ENCODE results near the gene RLN1.
A peak's percentile ranks its signal among the peaks of the same experiment; 100 is the strongest.

The RLN1 gene

GRCh38 chr9:5375091-5375490 lies 35.4 kb upstream of the RLN1 start:
- ChIA-PET POLR2A (no interaction called here), CTCF (interaction anchor here (0.7 to 1.3 kb wide), 3 partner anchors 10 to 23 kb away, joined by 3 to 5 read pairs (median 3); no protein-coding TSS in a partner anchor)
- DNase-seq (ENCODE audit: extremely low spot score): peak; percentile 19
- TF ChIP-seq CTCF (IDR thresholded peaks at IDR 0.05; ENCODE audit: control extremely low read depth, extremely low read depth, low read depth, missing control alignments): no peak

- ChIA-PET POLR2A (no interaction called here), CTCF (interaction anchor here (0.7 kb wide), 2 partner anchors 19 to 60 kb away, joined by 3 read pairs; no protein-coding TSS in a partner anchor)
- peak; percentile 18 for DNase-seq (ENCODE audit: extremely low spot score)
- no peak for TF ChIP-seq CTCF (IDR thresholded peaks at IDR 0.05; ENCODE audit: control extremely low read depth, extremely low read depth, low read depth, missing control alignments)
Measured at GRCh38 chr9:5364294-5365024, 24.8 kb upstream of the RLN1 start.

GRCh38 chr9:5361326-5362010 lies 21.8 kb upstream of the RLN1 start:
- ChIA-PET CTCF (interaction anchor here (1.2 to 2.1 kb wide), 2 partner anchors 12 to 72 kb away, joined by 4 to 5 read pairs; no protein-coding TSS in a partner anchor), POLR2A (no interaction called here)
- DNase-seq (ENCODE audit: extremely low spot score): no peak
- no peak for TF ChIP-seq CTCF (IDR thresholded peaks at IDR 0.05; ENCODE audit: control extremely low read depth, extremely low read depth, low read depth, missing control alignments)

GRCh38 chr9:5360341-5360740 lies 20.7 kb upstream of the RLN1 start:
- CTCF ChIA-PET: interaction anchor here (1.2 to 2.1 kb wide), 4 partner anchors 9 to 71 kb away, joined by 3 to 5 read pairs (median 4); no protein-coding TSS in a partner anchor
- TF ChIP-seq CTCF (IDR thresholded peaks at IDR 0.05; ENCODE audit: control extremely low read depth, extremely low read depth, low read depth, missing control alignments): no peak
- DNase-seq (ENCODE audit: extremely low spot score): no peak
- POLR2A ChIA-PET: no interaction called here

- no peak for TF ChIP-seq CTCF (IDR thresholded peaks at IDR 0.05; ENCODE audit: control extremely low read depth, extremely low read depth, low read depth, missing control alignments)
- no peak for DNase-seq (ENCODE audit: extremely low spot score)
- ChIA-PET CTCF (interaction anchor here (1.0 to 1.7 kb wide), 2 partner anchors 9 to 560 kb away, joined by 3 to 4 read pairs; no protein-coding TSS in a partner anchor), POLR2A (no interaction called here)
Measured at GRCh38 chr9:5357431-5358105, 17.9 kb upstream of the RLN1 start.

GRCh38 chr9:5355817-5356216 lies 16.1 kb upstream of the RLN1 start:
- no peak for TF ChIP-seq CTCF (IDR thresholded peaks at IDR 0.05; ENCODE audit: control extremely low read depth, extremely low read depth, low read depth, missing control alignments)
- ChIA-PET POLR2A (no interaction called here), CTCF (no interaction called here)
- DNase-seq (ENCODE audit: extremely low spot score): no peak

All from GM10248 (cell line).